ENCODE measurements around the gene IL1RAPL2. TPM values are rescaled to one million over a fixed set of nuclear protein-coding genes. Genes with fewer than 3 reads are reported as not detected.

The IL1RAPL2 gene
- total and polyA plus RNA-seq, 10 of the 15 experiments (the other 5 are each of a cell fraction or from before 2014, with no cell fraction given), result 0.19 TPM; not detected in 9

DNA sequence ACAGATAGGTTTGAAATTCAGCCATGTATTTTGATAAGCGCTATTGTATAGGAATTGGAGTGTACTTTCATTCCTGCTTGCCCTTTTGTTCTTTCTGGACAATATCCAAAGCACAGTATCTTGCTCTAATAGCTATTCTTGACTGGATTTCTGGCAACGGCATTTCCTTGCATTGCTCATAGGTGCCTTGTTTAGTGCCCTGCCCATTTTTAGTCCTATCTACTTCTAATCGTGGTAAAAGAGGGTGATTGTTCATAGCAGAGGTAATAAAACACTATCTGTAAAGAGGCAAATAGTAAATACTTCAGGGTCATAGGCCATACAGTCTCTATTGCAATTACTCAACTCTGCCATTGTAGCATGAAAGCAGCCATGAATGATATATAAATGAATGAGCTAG is 155.9 kb downstream of the IL1RAPL2 start:
- WGBS (ENCODE audit: insufficient coverage, insufficient replicate concordance, low lambda C conversion rate, missing lambda C conversion rate), result 0% methylated on average over 3 of the region's 3 CpGs
- no peak overlapping the region for H3K4me2 ChIP-seq (ENCODE audit: control insufficient read depth, insufficient read depth)
- no peaks in the 10 kb centered on the region for H3K36me3 ChIP-seq (ENCODE audit: control insufficient read depth in 2 of 2, insufficient read depth in 2 of 2, low read length in 1 of 2)
- no peaks in the 10 kb centered on the region for H3K27me3 ChIP-seq (replicated peaks in 1 of 2; ENCODE audit: control insufficient read depth in 2 of 2, insufficient read depth in 2 of 2, low read length in 1 of 2)
- ChIA-PET POLR2A (no interaction called here), SMC1A (ENCODE audit: uncharacterized antibody, unreplicated experiment) (no interaction called here), CTCF (no interaction called here), RAD21 (ENCODE audit: unreplicated experiment) (no interaction called here)
- H3K4me1 ChIP-seq (ENCODE audit: control insufficient read depth, insufficient read depth, low read length), result no peaks in the 10 kb centered on the region
- H2AFZ ChIP-seq (ENCODE audit: control insufficient read depth, low read depth, low read length), result no peak overlapping the region
- BruUV-seq (replicated peaks), result no TSS peak
- no peaks in the 10 kb centered on the region for H4K20me1 ChIP-seq (ENCODE audit: control insufficient read depth, insufficient read depth)
- TF ChIP-seq ZZZ3 (IDR thresholded peaks at IDR 0.05; ENCODE audit: control insufficient read depth, insufficient read length, low read depth) (no peak), STAT3 (IDR thresholded peaks at IDR 0.05; ENCODE audit: low read depth, low read length) (no peak), YBX1 (IDR thresholded peaks at IDR 0.05) (no peak), GABPA (IDR thresholded peaks at IDR 0.05; ENCODE audit: low read depth) (no peak), RBBP5 (conservative IDR thresholded peaks at IDR 0.05) (no peak), RAD51 (IDR thresholded peaks at IDR 0.05) (no peak), CHD2 (IDR thresholded peaks at IDR 0.05; ENCODE audit: borderline replicate concordance, low read depth, low read length) (no peak)
- H3K4me3 ChIP-seq, result no peak overlapping the region
- no peaks in the 10 kb centered on the region for H3K79me2 ChIP-seq (ENCODE audit: control insufficient read depth, insufficient read depth, low read length)
- DNase-seq (ENCODE audit: low read depth, low spot score), result no peak
- H3K9ac ChIP-seq (ENCODE audit: control insufficient read depth, insufficient read depth, low read length), result no peak overlapping the region
- ATAC-seq, result no peak
- in situ Hi-C loops (cut with MboI) (no loop called here), intact Hi-C loops (cut with micrococcal nuclease; ENCODE audit: unreplicated experiment) (no loop called here)
- FAIRE-seq, result no peak
- no peak overlapping the region for H3K27ac ChIP-seq (ENCODE audit: control insufficient read depth, insufficient read depth)
- no peaks in the 10 kb centered on the region for H3K9me3 ChIP-seq (replicated peaks; ENCODE audit: control insufficient read depth, insufficient read depth, low read length)

DNA sequence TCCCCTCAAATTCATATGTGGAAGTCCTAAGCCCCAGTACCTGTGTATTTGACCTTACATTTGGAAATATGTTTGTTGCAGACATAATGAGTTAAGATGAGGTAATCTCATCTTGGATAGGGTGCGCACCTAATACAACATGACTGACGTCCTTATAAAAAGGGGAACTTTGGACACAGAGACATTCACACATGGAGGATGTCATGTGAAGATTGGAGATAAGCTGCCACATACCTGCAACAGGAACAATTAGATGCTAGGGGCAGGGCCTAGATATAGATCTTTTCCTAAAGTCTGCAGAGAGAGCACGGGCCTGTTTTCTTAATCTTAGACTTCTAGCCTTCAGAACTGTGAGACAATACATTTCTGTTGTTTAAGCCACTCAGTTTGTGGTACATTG is 162.5 kb downstream of the IL1RAPL2 start:
- H4K20me1 ChIP-seq (ENCODE audit: control insufficient read depth, insufficient read depth), result no peaks in the 10 kb centered on the region
- H2AFZ ChIP-seq (ENCODE audit: control insufficient read depth, low read depth, low read length), result no peak overlapping the region
- CTCF ChIA-PET, result no interaction called here
- FAIRE-seq (no peak), ATAC-seq (no peak), DNase-seq (ENCODE audit: low read depth, low spot score) (no peak)
- in situ Hi-C loops (cut with MboI), result no loop called here
- RAD21 ChIA-PET (ENCODE audit: unreplicated experiment), result no interaction called here
- intact Hi-C loops (cut with micrococcal nuclease; ENCODE audit: unreplicated experiment), result no loop called here
- H3K4me1 ChIP-seq (ENCODE audit: control insufficient read depth, insufficient read depth, low read length), result no peaks in the 10 kb centered on the region
- no peak overlapping the region for H3K4me2 ChIP-seq (ENCODE audit: control insufficient read depth, insufficient read depth)
- 35% methylated on average over 3 of the region's 3 CpGs for WGBS (ENCODE audit: insufficient coverage, insufficient replicate concordance, low lambda C conversion rate, missing lambda C conversion rate)
- POLR2A ChIA-PET, result no interaction called here
- H3K36me3 ChIP-seq (ENCODE audit: control insufficient read depth in 2 of 2, insufficient read depth in 2 of 2, low read length in 1 of 2), result no peaks in the 10 kb centered on the region
- H3K4me3 ChIP-seq, result no peak overlapping the region
- no TSS peak for BruUV-seq (replicated peaks)
- H3K27ac ChIP-seq (ENCODE audit: control insufficient read depth, insufficient read depth), result no peak overlapping the region
- no peaks in the 10 kb centered on the region for H3K79me2 ChIP-seq (ENCODE audit: control insufficient read depth, insufficient read depth, low read length)
- H3K27me3 ChIP-seq (replicated peaks in 1 of 2; ENCODE audit: control insufficient read depth in 2 of 2, insufficient read depth in 2 of 2, low read length in 1 of 2), result no peaks in the 10 kb centered on the region
- no peak overlapping the region for H3K9ac ChIP-seq (ENCODE audit: control insufficient read depth, insufficient read depth, low read length)
- SMC1A ChIA-PET (ENCODE audit: uncharacterized antibody, unreplicated experiment), result no interaction called here
- H3K9me3 ChIP-seq (replicated peaks; ENCODE audit: control insufficient read depth, insufficient read depth, low read length), result no peaks in the 10 kb centered on the region
- TF ChIP-seq MTA2 (IDR thresholded peaks at IDR 0.05; ENCODE audit: low read depth), result no peak
- no peak for TF ChIP-seq GABPA (IDR thresholded peaks at IDR 0.05; ENCODE audit: low read depth)
- no peak for TF ChIP-seq CHD4 (IDR thresholded peaks at IDR 0.05)
- TF ChIP-seq SMC3 (IDR thresholded peaks at IDR 0.05; ENCODE audit: borderline replicate concordance, low read length), result no peak
- no peak for TF ChIP-seq HCFC1 (IDR thresholded peaks at IDR 0.05; ENCODE audit: low read length)
- no peak for TF ChIP-seq SUZ12 (IDR thresholded peaks at IDR 0.05; ENCODE audit: unreplicated experiment)
- no peak for TF ChIP-seq ZNF384 (IDR thresholded peaks at IDR 0.05; ENCODE audit: borderline replicate concordance, low read depth, low read length)
- TF ChIP-seq NR2C1 (IDR thresholded peaks at IDR 0.05), result no peak
- no peak for TF ChIP-seq TCF3 (IDR thresholded peaks at IDR 0.05; ENCODE audit: borderline replicate concordance, insufficient read depth, low read depth, low read length)
- TF ChIP-seq, protein P1, sequence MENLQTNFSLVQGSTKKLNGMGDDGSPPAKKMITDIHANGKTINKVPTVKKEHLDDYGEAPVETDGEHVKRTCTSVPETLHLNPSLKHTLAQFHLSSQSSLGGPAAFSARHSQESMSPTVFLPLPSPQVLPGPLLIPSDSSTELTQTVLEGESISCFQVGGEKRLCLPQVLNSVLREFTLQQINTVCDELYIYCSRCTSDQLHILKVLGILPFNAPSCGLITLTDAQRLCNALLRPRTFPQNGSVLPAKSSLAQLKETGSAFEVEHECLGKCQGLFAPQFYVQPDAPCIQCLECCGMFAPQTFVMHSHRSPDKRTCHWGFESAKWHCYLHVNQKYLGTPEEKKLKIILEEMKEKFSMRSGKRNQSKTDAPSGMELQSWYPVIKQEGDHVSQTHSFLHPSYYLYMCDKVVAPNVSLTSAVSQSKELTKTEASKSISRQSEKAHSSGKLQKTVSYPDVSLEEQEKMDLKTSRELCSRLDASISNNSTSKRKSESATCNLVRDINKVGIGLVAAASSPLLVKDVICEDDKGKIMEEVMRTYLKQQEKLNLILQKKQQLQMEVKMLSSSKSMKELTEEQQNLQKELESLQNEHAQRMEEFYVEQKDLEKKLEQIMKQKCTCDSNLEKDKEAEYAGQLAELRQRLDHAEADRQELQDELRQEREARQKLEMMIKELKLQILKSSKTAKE (IDR thresholded peaks at IDR 0.05; ENCODE audit: low read depth, poor library complexity, severe bottlenecking), result no peak
- no peak for TF ChIP-seq TAF1 (IDR thresholded peaks at IDR 0.05; ENCODE audit: borderline replicate concordance, low read depth, low read length)
- TF ChIP-seq, protein P2, sequence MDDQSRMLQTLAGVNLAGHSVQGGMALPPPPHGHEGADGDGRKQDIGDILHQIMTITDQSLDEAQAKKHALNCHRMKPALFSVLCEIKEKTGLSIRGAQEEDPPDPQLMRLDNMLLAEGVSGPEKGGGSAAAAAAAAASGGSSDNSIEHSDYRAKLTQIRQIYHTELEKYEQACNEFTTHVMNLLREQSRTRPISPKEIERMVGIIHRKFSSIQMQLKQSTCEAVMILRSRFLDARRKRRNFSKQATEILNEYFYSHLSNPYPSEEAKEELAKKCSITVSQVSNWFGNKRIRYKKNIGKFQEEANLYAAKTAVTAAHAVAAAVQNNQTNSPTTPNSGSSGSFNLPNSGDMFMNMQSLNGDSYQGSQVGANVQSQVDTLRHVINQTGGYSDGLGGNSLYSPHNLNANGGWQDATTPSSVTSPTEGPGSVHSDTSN (IDR thresholded peaks at IDR 0.05; ENCODE audit: insufficient replicate concordance, low read depth, low read length), result no peak
